HEK293 (cell line): ENCODE data around the gene ZNF227.

ENCODE experiments used
- EGR2 ChIP-seq: fragments of 450-650 bp; formaldehyde crosslinking; IDR thresholded peaks from 2 replicates; pipeline ENCODE4 v1.5.1; 2016; ENCODE audit warnings: low read depth, missing biosample characterization, missing genetic modification characterization
- HIC1 ChIP-seq: fragments of 450-650 bp; formaldehyde crosslinking; IDR thresholded peaks from 2 replicates; pipeline ENCODE4 v1.5.1; 2016; ENCODE audit warnings: missing biosample characterization, missing genetic modification characterization
- IKZF3 ChIP-seq: fragments of 450-650 bp; IDR thresholded peaks from 2 replicates; pipeline ENCODE4 v1.5.0; 2018; ENCODE audit warnings: missing biosample characterization, mild to moderate bottlenecking, missing genetic modification characterization, moderate library complexity
- KLF1 ChIP-seq: fragments of 450-650 bp; formaldehyde crosslinking; IDR thresholded peaks from 2 replicates; pipeline ENCODE4 v1.5.1; 2016; ENCODE audit warnings: missing biosample characterization, missing genetic modification characterization
- RBAK ChIP-seq: fragments of 450-650 bp; formaldehyde crosslinking; IDR thresholded peaks from 2 replicates; pipeline ENCODE4 v1.5.1; 2016; ENCODE audit warnings: missing biosample characterization, missing genetic modification characterization
- SCRT1 ChIP-seq: fragments of 450-650 bp; formaldehyde crosslinking; IDR thresholded peaks from 2 replicates; pipeline ENCODE4 v1.5.1; 2016; ENCODE audit warnings: missing biosample characterization, missing genetic modification characterization, borderline replicate concordance
- SETDB1 ChIP-seq: IDR thresholded peaks from one replicate; pipeline ENCODE4 v1.6.1; 2017; ENCODE audit warnings: mild to moderate bottlenecking, low read length, moderate library complexity, mixed read lengths; ENCODE audit not compliant: insufficient read length
- TCF7L2 ChIP-seq: IDR thresholded peaks from 2 replicates; pipeline ENCODE4 v1.6.1; 2011; ENCODE audit warnings: low read depth, mild to moderate bottlenecking, inconsistent platforms, low read length, moderate library complexity, borderline replicate concordance
- ZBTB6 ChIP-seq: fragments of 450-650 bp; formaldehyde crosslinking; IDR thresholded peaks from 2 replicates; pipeline ENCODE4 v1.5.1; 2017; ENCODE audit warnings: missing biosample characterization, missing genetic modification characterization
- ZBTB8A ChIP-seq: fragments of 450-650 bp; formaldehyde crosslinking; IDR thresholded peaks from 2 replicates; pipeline ENCODE4 v1.5.1; 2016; ENCODE audit warnings: missing biosample characterization, missing genetic modification characterization
- ZFP37 ChIP-seq: fragments of 450-650 bp; formaldehyde crosslinking; IDR thresholded peaks from 2 replicates; pipeline ENCODE4 v1.5.1; 2016; ENCODE audit warnings: missing biosample characterization, missing genetic modification characterization
- ZNF174 ChIP-seq: fragments of 450-650 bp; formaldehyde crosslinking; IDR thresholded peaks from 2 replicates; pipeline ENCODE4 v1.5.0; 2017; ENCODE audit warnings: missing biosample characterization, mild to moderate bottlenecking, missing genetic modification characterization
- ZNF391 ChIP-seq: fragments of 450-650 bp; formaldehyde crosslinking; IDR thresholded peaks from 2 replicates; pipeline ENCODE4 v1.5.1; 2016; ENCODE audit warnings: low read depth, missing biosample characterization, missing genetic modification characterization, borderline replicate concordance
- ZNF398 ChIP-seq: fragments of 450-650 bp; formaldehyde crosslinking; IDR thresholded peaks from 2 replicates; pipeline ENCODE4 v1.5.1; 2017; ENCODE audit warnings: missing biosample characterization, missing genetic modification characterization
- ZNF488 ChIP-seq: fragments of 450-650 bp; formaldehyde crosslinking; IDR thresholded peaks from 2 replicates; pipeline ENCODE4 v1.5.1; 2016; ENCODE audit warnings: missing biosample characterization, missing genetic modification characterization
- ZNF514 ChIP-seq: fragments of 450-650 bp; formaldehyde crosslinking; IDR thresholded peaks from 2 replicates; pipeline ENCODE4 v1.5.1; 2016; ENCODE audit warnings: missing biosample characterization, missing genetic modification characterization
- ZNF521 ChIP-seq: fragments of 450-650 bp; formaldehyde crosslinking; IDR thresholded peaks from 2 replicates; pipeline ENCODE4 v1.5.1; 2017; ENCODE audit warnings: missing biosample characterization, mild to moderate bottlenecking, missing genetic modification characterization
- ZNF530 ChIP-seq: fragments of 450-650 bp; formaldehyde crosslinking; IDR thresholded peaks from 2 replicates; pipeline ENCODE4 v1.5.1; 2016; ENCODE audit warnings: low read depth, missing biosample characterization, missing genetic modification characterization
- ZNF548 ChIP-seq: fragments of 450-650 bp; formaldehyde crosslinking; IDR thresholded peaks from 2 replicates; pipeline ENCODE4 v1.5.1; 2016; ENCODE audit warnings: missing biosample characterization, missing genetic modification characterization
- ZNF580 ChIP-seq: fragments of 450-650 bp; formaldehyde crosslinking; IDR thresholded peaks from 2 replicates; pipeline ENCODE4 v1.5.1; 2016; ENCODE audit warnings: missing biosample characterization, missing genetic modification characterization
- ZNF624 ChIP-seq: fragments of 450-650 bp; formaldehyde crosslinking; IDR thresholded peaks from 2 replicates; pipeline ENCODE4 v1.5.1; 2017; ENCODE audit warnings: missing biosample characterization, missing genetic modification characterization
- ZNF626 ChIP-seq: fragments of 450-650 bp; sonication (Bioruptor Pico); formaldehyde crosslinking; IDR thresholded peaks from 2 replicates; pipeline ENCODE4 v1.5.1; 2018; ENCODE audit warnings: missing biosample characterization, missing genetic modification characterization, inconsistent platforms
- ZNF660 ChIP-seq: fragments of 450-650 bp; IDR thresholded peaks from 2 replicates; pipeline ENCODE4 v1.5.1; 2018; ENCODE audit warnings: missing biosample characterization, mild to moderate bottlenecking, missing genetic modification characterization
- ZNF776 ChIP-seq: fragments of 450-650 bp; formaldehyde crosslinking; IDR thresholded peaks from 2 replicates; pipeline ENCODE4 v1.5.0; 2017; ENCODE audit warnings: missing biosample characterization, missing genetic modification characterization, borderline replicate concordance
- ZNF830 ChIP-seq: fragments of 450-650 bp; IDR thresholded peaks from 2 replicates; pipeline ENCODE4 v1.5.0; 2018; ENCODE audit warnings: missing biosample characterization, missing genetic modification characterization, low read depth, mild to moderate bottlenecking, moderate library complexity
- ZSCAN16 ChIP-seq: fragments of 450-650 bp; formaldehyde crosslinking; IDR thresholded peaks from 2 replicates; pipeline ENCODE4 v1.5.1; 2016; ENCODE audit warnings: missing biosample characterization, missing genetic modification characterization
- ZSCAN18 ChIP-seq: fragments of 450-650 bp; formaldehyde crosslinking; IDR thresholded peaks from 2 replicates; pipeline ENCODE4 v1.5.1; 2016; ENCODE audit warnings: missing biosample characterization, missing genetic modification characterization
- ZSCAN5A ChIP-seq: fragments of 450-650 bp; formaldehyde crosslinking; IDR thresholded peaks from 2 replicates; pipeline ENCODE4 v1.5.1; 2016; ENCODE audit warnings: missing biosample characterization, missing genetic modification characterization

The ZNF227 gene

GRCh38 chr19:44164673-44165512 is 47.4 kb upstream of the ZNF227 start, which contains the start of gene ZNF226 (continued):
- TF ChIP-seq EGR2 (tag by site-specific recombination) (no peak), SETDB1 (peak; percentile 77), ZNF660 (tag by site-specific recombination) (peak; percentile 97), ZNF488 (tag by site-specific recombination) (no peak), IKZF3 (tag by site-specific recombination) (peak; percentile 100), ZBTB8A (peak; percentile 63), ZNF580 (peak; percentile 100), ZSCAN18 (tag by site-specific recombination) (no peak), ZNF398 (tag by site-specific recombination) (no peak), ZFP37 (tag by site-specific recombination) (peak; percentile 54), HIC1 (no peak), ZNF830 (tag by site-specific recombination) (no peak), TCF7L2 (no peak), ZNF391 (tag by site-specific recombination) (peak; percentile 66; the same call in 1 of the 2 replicates), ZNF514 (tag by site-specific recombination) (no peak), ZNF626 (tag by site-specific recombination) (no peak), ZNF776 (tag by site-specific recombination) (no peak), ZSCAN16 (tag by site-specific recombination) (no peak), KLF1 (tag by site-specific recombination) (peak; percentile 21; the same call in 1 of the 2 replicates), ZNF521 (tag by site-specific recombination) (no peak), SCRT1 (tag by site-specific recombination) (no peak), RBAK (tag by site-specific recombination) (no peak), ZBTB6 (tag by site-specific recombination) (peak; percentile 94), ZSCAN5A (tag by site-specific recombination) (peak; percentile 72; the same call in 1 of the 2 replicates), ZNF624 (no peak), ZNF548 (tag by site-specific recombination) (no peak), ZNF174 (no peak), ZNF530 (peak; percentile 6; the same call in 1 of the 2 replicates)
